DMS 273 (cell line): ENCODE measurements around the gene MEAK7.

Experiments used
- DNase-seq: peaks from one replicate; lab custom pipeline; 2025; ENCODE audit not compliant: unreplicated experiment; lab: John Stamatoyannopoulos, UW

Gene MEAK7

DNA sequence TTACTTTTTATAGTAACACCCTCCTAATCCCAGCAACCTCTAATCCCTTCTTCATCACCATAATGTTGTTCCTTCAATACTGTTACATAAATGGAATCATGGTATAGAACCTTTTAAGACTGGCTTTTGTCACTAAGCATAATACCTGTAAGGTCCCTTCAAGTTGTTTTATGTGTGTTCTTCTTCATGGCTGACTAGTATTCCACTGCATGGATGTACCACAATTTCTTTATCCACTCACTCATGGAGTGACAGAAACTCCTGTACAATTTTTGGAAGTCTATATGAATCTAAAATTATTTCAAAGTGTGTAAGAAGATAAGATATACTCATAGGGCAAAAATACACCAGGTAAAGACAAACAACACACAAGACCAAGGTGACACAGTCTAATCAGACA is 36.8 kb downstream of the MEAK7 start:
- DNase-seq = no peak

DNA sequence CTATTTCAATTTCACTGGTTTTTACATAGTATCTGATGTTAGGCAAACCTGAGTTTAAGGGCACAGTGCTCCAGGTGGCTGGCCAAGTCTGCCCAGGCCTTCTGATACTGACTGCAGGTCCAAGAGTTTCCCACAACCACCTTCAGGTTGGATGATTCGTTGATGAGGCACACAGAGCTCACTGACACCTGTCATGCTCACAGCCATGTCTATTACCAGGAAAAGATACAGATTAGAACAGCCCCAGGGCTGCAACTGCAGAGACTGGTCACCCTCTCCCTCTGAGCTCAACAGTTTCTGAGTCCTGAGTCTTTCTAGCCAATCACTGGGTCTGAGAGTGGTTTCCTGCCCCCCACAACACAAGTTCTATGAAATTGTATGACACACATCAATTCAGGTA is 37.2 kb downstream of the MEAK7 start:
- no peak for DNase-seq

DNA sequence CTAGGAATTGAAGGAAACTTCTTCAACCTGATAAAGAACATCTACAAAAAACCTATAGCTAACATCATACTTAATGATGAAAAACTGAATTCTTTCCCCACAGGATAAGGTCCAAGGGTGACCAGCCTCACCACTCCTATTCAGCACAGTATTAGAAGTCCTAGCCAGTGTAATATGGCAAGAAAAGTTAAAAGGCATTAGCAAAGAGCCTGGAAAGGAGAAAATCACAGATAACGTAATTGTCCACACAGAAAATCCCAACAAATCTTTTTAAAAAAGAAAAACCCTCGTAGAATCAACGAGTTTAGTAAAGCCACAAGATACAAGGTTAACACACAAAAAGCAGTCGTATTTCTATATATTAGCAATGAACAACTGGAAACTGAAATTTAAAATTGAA is 37.8 kb downstream of the MEAK7 start:
- no peak for DNase-seq

DNA sequence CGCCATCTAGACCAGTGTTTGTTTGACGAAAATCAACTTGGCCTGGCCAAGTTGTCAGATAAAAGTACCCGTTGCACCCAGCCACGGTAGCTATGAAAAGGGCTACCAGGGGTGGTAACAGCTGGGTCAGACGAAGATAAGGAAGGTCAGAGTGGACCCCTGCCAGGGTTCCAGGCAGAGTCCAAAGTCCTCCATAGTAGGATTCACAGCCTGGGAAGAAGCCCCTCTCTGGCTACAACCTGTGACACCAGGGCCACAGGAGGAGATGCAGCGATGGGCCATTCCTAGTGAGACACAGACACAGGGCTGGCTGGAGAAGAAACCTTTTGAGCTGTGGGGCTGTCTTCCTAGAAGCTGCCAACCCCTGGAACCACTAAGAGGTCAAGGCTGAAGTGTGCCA is 39.3 kb downstream of the MEAK7 start:
- no peak for DNase-seq

DNA sequence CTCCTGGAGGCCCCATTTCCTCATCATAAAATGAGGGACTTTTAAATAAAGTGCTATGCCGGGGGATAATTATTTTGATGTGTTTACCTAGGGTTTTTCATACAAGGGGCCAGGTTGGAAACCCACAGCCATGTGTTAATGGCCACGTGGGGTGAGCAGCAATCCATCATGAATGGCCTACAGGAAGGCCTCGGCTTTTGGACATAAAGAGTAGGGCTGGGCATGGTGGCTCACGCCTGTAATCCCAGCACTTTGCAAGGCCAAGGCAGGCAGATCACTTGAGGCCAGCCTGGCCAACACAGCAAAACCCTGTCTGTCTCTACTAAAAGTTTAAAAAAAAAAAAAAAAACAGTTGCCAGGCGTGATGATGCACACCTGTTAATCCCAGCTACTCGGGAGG is 40.3 kb downstream of the MEAK7 start:
- no peak for DNase-seq

DNA sequence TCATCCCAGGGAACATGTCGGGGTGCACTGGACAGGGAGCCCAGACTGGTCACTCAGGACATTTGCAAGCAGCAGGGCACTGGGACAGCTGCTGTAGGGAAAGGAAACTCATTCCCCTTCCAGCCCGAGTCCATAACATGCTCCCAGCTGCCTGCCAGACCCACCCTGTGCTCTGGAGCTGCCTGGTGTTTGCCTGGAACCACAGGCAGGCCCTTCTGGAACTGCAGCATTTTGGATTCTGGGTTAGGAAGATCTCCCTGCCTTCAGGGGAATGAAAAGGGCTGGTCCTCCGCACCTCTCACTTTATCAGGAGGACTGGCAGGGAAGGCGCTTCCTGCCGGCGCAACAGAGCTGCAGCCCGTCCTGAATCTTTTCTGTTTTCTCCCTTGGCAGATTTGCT is 41.2 kb downstream of the MEAK7 start:
- no peak for DNase-seq

DNA sequence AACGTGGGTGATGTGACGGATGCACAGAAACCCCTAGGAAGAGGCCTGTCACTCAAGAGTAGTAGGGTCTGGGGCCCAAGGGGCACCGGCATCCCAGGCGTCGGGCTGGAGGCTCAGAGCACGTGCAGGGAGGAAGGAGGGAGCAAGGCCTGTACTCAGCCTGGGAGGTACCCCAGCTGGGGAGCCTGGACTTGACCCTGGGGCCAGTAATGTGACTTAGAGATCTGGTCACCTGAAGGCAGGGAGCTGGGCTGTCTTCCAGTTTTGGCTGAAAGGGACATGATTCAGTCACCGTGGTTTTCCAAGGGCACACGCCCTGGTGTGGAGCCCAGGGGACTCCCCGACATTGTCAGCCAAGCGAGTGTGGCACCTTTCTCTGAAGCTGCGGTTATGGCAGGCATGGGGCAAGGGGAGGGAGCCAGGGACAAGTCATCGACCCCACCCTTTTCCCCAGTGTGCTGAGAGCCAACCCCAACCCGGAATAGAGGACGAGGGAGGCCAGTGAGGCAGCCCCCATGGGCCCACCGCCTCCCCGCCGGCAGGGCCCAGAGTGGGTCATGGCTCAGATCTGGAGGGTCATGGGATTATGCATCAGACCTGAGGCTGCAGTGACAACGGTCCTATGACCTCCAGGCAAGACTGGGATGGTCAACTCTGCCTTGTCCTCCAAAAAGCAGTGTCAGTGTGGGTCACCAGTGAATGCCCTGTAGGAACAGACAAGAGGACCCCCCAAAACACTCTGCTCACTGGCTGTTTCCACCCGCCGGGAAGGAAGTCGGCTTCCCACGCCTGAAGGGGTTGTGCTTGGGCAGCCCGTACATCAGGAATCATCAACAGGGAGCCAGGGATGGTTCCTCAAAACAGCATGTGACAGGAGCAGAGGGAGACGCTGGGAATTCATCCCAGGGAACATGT is 41.9 kb downstream of the MEAK7 start:
- no peak for DNase-seq

DNA sequence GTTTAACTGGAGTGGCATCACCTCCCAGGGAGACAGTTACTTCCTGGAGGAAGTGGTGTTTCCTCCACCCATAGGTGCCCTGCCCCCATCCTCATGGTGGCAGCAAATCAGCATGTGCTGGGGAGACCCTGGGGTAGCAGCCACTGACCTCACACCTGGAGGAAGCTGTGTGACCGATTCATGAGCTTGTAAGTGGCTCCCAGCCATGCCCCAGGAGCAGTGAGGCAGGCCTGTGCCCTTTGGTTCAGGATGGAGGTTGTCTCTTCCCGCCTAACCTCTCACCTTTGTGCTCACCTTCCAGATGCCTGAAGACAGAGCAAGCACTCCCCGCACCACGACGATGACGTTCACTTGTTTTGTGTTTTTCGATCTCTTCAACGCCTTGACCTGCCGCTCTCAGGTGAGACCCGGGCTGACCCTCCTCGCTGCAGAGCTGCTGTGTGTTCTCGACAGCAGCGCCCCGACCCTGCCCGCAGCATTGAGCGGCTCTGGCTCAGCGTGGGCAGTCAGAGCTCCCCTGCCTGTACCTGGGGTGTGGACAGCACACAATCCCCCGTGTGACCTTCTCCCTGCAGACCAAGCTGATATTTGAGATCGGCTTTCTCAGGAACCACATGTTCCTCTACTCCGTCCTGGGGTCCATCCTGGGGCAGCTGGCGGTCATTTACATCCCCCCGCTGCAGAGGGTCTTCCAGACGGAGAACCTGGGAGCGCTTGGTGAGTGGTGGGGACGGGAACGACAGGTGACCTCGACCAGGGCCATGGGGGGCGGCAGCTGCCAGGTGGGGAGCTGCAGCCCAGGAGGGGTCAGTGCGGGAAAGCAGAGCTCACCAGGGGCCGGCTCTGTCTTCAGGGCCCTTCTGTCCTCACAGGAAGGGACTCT is 42.8 kb downstream of the MEAK7 start:
- DNase-seq = no peak

DNA sequence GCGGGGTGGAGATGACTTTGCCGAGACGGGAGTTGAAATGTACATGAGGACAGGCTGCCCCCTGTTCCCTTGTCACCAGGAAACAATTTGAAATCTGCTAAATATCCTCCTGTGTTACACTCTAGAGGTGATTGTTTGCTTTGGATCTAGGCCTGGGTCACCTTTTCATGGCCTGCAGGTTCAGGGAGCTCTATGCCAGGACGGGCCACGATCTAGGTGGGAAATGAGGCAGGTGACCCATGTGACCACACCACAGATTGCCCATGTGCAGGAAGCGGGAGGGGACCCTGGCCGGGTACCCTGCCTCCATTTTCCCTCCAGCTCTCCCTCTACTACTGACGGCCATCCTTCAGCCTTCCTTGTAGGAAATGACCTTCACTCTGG is 43.4 kb downstream of the MEAK7 start:
- DNase-seq = no peak

DNA sequence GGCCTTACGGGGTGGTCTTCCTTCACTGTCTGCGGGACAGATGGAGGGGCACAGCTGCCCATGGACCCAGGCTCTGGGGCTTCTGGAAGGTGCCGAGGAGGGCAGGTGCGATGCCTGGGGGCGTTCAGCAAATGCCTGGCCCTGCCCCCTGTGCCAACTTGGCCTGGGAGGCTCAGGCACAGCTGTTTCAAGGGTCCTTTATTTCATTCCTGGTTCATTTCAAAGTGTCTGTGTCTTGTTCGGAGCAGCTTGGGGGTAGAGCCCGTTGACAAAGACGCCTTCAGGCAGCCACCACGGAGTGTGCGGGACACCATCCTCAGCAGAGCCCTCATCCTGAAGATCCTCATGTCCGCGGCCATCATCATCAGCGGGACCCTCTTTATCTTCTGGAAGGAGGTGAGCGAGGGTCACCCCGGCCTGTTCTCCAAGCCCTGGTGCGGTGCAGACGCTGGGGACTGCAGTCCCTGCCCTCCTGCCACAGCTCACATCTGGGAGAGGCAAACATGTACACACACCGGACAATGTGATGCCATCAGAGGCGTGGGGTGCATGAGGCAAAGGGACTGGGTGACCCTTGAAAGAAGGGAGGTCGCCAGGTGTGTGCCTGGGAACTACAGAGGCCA is 43.9 kb downstream of the MEAK7 start:
- DNase-seq = no peak

DNA sequence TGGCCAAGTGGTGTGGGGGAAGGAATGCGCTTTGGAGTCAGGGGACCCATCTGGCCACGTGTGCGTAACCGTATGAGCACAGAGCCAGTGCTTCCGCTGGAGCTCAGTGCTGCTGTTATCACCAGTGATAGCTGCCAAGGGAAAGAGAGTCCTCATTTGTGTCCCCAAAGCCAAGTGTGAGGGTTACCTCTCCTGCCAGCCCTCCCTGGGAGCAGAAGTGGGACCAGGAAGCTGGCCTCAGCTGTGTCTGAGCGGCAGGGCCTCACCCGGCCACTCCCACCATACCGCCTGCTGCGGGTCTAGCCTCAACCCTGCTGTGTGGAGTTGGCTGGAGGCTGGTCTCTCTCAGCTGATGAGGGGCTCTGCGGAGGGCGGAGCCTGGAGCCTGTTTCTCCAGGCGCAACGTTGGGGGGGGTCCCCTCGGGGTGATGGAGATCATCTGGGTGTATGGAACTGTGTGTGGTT is 44.5 kb downstream of the MEAK7 start:
- peak; percentile 52 for DNase-seq

DNA sequence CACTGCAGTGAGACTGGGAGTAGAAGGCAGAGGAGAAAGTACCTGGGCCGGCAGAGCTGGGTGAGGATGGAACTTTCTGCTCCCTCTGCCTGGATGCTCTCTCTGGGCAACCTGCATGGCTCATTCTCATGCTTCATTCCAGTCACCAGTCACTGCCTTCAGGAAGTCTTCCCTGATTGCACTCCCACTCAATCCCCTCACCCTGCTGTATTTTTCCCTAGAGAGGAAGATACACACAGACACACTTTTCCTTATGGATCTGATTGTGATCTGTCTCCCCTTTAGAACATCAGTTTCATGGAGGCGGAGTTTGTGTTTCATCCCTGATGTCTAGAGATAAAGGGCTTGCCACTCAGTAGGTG is 44.9 kb downstream of the MEAK7 start:
- DNase-seq = no peak

DNA sequence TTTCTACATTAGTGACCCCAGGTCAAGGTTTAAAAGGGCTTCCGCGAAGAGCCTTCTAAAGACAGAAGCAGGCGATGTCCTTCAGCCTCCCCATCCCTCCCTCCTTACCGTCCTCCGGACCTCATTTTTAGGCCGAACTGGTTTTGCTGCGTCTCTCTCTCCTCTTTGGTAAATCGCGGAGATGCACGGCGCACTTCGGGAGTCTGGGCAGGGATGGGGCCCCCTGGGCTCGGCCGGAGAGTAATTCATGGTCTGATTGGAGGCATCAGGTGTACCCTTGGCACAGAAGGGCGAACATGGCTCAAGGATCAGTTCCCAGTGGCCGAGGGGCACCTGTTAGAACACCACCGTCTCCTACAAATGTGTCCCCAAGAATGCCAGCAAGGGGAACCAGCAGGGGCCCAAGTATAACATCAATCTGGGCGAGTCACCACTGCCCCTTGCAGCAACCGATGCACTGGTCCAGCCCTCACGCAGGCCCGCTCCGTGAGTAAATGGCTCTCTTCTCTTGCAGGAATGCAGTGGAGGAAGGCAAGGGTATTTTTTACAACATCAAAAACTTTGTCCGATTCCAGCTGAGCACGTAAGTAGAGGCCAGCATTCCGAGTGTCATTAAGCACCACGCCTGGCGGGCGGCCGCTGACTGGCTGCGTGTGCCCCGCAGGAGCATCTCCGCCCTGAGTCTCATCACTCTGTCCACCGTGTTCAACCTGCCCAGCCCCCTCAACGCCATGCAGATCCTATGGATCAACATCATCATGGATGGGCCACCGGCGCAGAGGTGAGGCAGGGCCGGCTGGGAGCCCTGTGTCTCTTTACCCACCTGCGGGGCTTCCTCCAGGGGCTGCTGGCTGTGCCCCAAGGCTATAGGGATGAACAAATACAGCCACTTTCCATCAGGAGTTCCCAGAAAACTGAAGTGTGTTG is 45.6 kb downstream of the MEAK7 start:
- DNase-seq = no peak

DNA sequence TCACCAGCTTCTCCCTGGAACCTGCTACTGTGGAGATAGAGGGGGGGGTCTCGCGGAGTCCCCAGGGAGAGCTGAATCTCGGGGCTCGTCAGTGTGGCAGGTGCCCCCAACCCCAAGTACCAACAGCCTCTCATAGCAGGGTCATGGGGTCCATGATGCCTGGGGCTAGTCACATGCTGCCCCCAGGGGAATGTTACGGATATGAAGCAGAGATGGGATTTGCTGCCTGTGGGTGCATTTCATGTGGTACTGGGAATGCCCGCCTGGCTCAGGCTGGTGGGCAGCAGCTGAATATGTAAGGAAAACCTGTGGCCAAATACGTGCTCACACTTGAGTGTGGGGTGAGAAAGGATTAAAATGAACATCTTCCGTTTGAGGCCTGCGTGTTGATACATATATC is 49.4 kb downstream of the MEAK7 start:
- DNase-seq = no peak
